ENCODE data around the gene SRMS. TPM values are rescaled to one million over a fixed set of nuclear protein-coding genes. Genes with fewer than 3 reads are reported as not detected.

SRMS gene
- total RNA-seq, 1 experiment from 2014 or later, result 0.79 TPM

DNA sequence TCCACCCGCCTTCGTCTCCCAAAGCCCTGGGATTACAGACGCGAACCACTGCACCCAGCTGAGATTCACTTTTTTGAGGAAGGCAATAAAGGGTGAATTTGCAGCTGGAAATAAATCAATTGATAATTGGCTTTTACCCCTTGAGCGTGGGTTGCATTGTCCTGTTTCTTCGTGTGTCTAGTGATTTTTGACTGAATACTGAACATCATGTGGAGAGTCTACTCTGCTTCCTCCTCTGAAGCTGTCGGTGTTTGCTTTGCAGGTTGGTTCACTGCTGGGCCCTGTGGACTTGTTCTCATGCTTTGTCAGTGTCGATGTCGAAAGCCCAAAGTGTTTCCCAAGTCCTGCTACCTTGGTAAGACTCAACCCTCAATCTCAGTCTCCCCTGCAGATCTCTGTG is 42.9 kb downstream of the SRMS start:
- no peaks in the 10 kb centered on the region for H3K79me2 ChIP-seq (ENCODE audit: insufficient read depth, low read length)
- Mint-ChIP-seq H3K36me3 (ENCODE audit: insufficient read depth in 1 of 3, low read depth in 3 of 3) (peaks cover 0 to 24% (median 0%) of the 10 kb centered on the region in 3 experiments; a peak in 3 of 7 replicates), H3K27me3 (ENCODE audit: low read depth) (peaks cover 61% of the 10 kb centered on the region), H3K4me3 (no peak overlapping the region), H3K9me3 (peaks cover 11 to 29% of the 10 kb centered on the region in 2 experiments; a peak in 4 of 5 replicates), H3K27ac (no peak overlapping the region), H3K4me1 (no peaks in the 10 kb centered on the region)
- H2BK15ac ChIP-seq (ENCODE audit: low read depth, low read length), result no peak overlapping the region
- no peak overlapping the region for H3K18ac ChIP-seq (ENCODE audit: insufficient read length, low read depth, low read length)
- no peak overlapping the region for H2BK5ac ChIP-seq (ENCODE audit: insufficient read length, low read length)
- no peaks in the 10 kb centered on the region for H3K23me2 ChIP-seq (ENCODE audit: insufficient read length, low read depth, low read length, poor library complexity, severe bottlenecking)
- no peak overlapping the region for H4K8ac ChIP-seq (replicated peaks; ENCODE audit: insufficient read length, low read depth, low read length)
- no peak overlapping the region for H3K9ac ChIP-seq (ENCODE audit: extremely low read depth, insufficient read length, low read length)
- H2BK120ac ChIP-seq (ENCODE audit: low read depth, low read length, poor library complexity, severe bottlenecking), result no peak overlapping the region
- no peak overlapping the region for H3K14ac ChIP-seq (ENCODE audit: insufficient read depth, low read length)
- H3T11ph ChIP-seq (ENCODE audit: low read length), result no peak overlapping the region
- H3K4ac ChIP-seq (ENCODE audit: low read depth, low read length), result no peak overlapping the region
- no peak overlapping the region for H2AK5ac ChIP-seq (ENCODE audit: insufficient read length, low read length)
- H2AFZ ChIP-seq (ENCODE audit: low read length), result no peak overlapping the region
- H2BK20ac ChIP-seq (ENCODE audit: low read depth, low read length, poor library complexity, severe bottlenecking), result no peak overlapping the region
- H3K4me1 ChIP-seq (ENCODE audit: insufficient read depth, low read length), result no peaks in the 10 kb centered on the region
- H4K91ac ChIP-seq (ENCODE audit: insufficient read length, low read depth, low read length), result no peak overlapping the region
- H3K23ac ChIP-seq (ENCODE audit: insufficient read length, low read depth, low read length), result no peak overlapping the region
- H2BK12ac ChIP-seq (ENCODE audit: insufficient read length, low read depth, low read length), result no peak overlapping the region
- H3K27ac ChIP-seq (ENCODE audit: insufficient read length, low read depth, low read length), result no peak overlapping the region
- no peak overlapping the region for H3K56ac ChIP-seq (ENCODE audit: insufficient read length, low read depth, low read length)
- H4K5ac ChIP-seq (ENCODE audit: insufficient read length, low read depth, low read length), result no peak overlapping the region
- WGBS (ENCODE audit: extremely low coverage, insufficient read length, low lambda C conversion rate), result no CpG with 5 or more reads among the region's 9 CpGs
- DNase-seq, result no peak
- H3K4me2 ChIP-seq (ENCODE audit: insufficient read depth, insufficient read length, low read length), result no peak overlapping the region
- no peaks in the 10 kb centered on the region for H3K9me3 ChIP-seq (ENCODE audit: control insufficient read depth, low read depth, low read length)
- H4K20me1 ChIP-seq (ENCODE audit: control insufficient read depth, insufficient read depth, insufficient read length), result peaks cover 2% of the 10 kb centered on the region
- H3K27me3 ChIP-seq (ENCODE audit: insufficient read depth, low read length), result no peaks in the 10 kb centered on the region; the same call in 1 of the 2 replicates
- TF ChIP-seq, protein P1, sequence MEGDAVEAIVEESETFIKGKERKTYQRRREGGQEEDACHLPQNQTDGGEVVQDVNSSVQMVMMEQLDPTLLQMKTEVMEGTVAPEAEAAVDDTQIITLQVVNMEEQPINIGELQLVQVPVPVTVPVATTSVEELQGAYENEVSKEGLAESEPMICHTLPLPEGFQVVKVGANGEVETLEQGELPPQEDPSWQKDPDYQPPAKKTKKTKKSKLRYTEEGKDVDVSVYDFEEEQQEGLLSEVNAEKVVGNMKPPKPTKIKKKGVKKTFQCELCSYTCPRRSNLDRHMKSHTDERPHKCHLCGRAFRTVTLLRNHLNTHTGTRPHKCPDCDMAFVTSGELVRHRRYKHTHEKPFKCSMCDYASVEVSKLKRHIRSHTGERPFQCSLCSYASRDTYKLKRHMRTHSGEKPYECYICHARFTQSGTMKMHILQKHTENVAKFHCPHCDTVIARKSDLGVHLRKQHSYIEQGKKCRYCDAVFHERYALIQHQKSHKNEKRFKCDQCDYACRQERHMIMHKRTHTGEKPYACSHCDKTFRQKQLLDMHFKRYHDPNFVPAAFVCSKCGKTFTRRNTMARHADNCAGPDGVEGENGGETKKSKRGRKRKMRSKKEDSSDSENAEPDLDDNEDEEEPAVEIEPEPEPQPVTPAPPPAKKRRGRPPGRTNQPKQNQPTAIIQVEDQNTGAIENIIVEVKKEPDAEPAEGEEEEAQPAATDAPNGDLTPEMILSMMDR (conservative IDR thresholded peaks at IDR 0.05), result no peak
- no peaks in the 10 kb centered on the region for H3K79me1 ChIP-seq (ENCODE audit: insufficient read depth, low read depth, low read length, poor library complexity, severe bottlenecking)

Measured in H9 (cell line).